ENCODE data around the gene INPP5A. TPM values are rescaled to one million over a fixed set of nuclear protein-coding genes. Genes with fewer than 3 reads are reported as not detected.

The INPP5A gene
- total RNA-seq, 1 experiment from 2014 or later, result 44.5 TPM

GRCh38 chr10:132777441-132777840 is 239.9 kb downstream of the INPP5A start:
- 0 out of 2 replicates have a peak, but pooled peaks cover 3% of the 10 kb centered on the region for H3K9me3 ChIP-seq
- DNase-seq, result no peak
- no peaks in the 10 kb centered on the region for H3K27me3 Mint-ChIP-seq (ENCODE audit: insufficient read depth, unreplicated experiment)
- no peaks in the 10 kb centered on the region for H3K9me3 Mint-ChIP-seq (ENCODE audit: unreplicated experiment)
- H3K36me3 Mint-ChIP-seq (ENCODE audit: insufficient read depth, unreplicated experiment), result peaks cover 6% of the 10 kb centered on the region
- H3K27me3 ChIP-seq (replicated peaks; ENCODE audit: control insufficient read depth, insufficient read depth, low read length), result no peaks in the 10 kb centered on the region
- intact Hi-C loops (cut with micrococcal nuclease; ENCODE audit: unreplicated experiment), result no loop called here
- no peaks in the 10 kb centered on the region for H3K4me1 ChIP-seq
- no peak overlapping the region for H3K4me3 ChIP-seq (ENCODE audit: low read depth, low read length)
- H3K4me1 Mint-ChIP-seq (ENCODE audit: low read depth, unreplicated experiment), result no peaks in the 10 kb centered on the region
- no peak overlapping the region for H3K4me3 Mint-ChIP-seq (ENCODE audit: unreplicated experiment)
- CTCF ChIA-PET, result no interaction called here
- H3K27ac Mint-ChIP-seq (ENCODE audit: unreplicated experiment), result no peak overlapping the region
- TF ChIP-seq, protein P1, sequence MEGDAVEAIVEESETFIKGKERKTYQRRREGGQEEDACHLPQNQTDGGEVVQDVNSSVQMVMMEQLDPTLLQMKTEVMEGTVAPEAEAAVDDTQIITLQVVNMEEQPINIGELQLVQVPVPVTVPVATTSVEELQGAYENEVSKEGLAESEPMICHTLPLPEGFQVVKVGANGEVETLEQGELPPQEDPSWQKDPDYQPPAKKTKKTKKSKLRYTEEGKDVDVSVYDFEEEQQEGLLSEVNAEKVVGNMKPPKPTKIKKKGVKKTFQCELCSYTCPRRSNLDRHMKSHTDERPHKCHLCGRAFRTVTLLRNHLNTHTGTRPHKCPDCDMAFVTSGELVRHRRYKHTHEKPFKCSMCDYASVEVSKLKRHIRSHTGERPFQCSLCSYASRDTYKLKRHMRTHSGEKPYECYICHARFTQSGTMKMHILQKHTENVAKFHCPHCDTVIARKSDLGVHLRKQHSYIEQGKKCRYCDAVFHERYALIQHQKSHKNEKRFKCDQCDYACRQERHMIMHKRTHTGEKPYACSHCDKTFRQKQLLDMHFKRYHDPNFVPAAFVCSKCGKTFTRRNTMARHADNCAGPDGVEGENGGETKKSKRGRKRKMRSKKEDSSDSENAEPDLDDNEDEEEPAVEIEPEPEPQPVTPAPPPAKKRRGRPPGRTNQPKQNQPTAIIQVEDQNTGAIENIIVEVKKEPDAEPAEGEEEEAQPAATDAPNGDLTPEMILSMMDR (IDR thresholded peaks at IDR 0.05; ENCODE audit: insufficient read depth in 1 of 2, low read depth in 1 of 2, low read length in 1 of 2, severe bottlenecking in 1 of 2, unreplicated experiment in 1 of 2), result no peak
- no peaks in the 10 kb centered on the region; the same call in 1 of the 2 replicates for H3K36me3 ChIP-seq (ENCODE audit: control insufficient read depth, insufficient read depth, low read length)
- no TSS peak for BruUV-seq (replicated peaks)
- POLR2A ChIA-PET, result no interaction called here

DNA sequence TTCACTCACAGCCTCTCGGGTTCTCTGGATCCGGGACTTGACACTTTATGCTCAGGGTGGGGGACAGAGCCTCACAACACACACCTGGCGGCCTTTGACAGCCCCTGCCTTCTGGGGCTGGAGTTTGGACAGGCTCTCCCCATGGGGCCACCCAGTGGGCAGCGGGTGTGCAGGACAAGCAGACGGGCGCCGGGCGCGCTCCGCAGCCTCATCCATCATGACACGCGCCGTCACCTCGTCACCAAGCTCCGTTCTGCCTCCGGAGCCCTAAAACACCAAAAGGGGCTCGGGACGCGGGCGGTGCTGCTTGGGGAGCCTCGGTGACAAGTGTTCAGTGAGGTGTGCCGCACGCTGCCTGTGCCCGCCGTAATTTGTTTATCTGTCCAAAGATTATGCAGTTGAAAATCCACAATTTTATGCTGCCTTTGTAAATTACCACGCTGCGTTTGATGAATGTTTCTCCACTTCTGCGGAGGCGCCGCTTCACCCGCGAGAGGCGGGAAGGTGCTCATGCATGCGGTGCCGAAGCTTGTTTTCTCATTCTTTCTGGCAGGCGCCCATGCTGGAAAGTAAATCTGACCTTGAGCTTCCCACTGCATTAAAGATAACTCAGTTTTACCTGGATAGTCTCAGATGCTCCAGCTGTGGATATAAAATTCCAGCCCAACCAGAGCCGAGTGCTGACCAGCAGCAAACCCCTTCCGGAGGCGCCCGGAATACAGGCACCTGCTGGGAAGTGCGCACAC is 242.1 kb downstream of the INPP5A start:
- Mint-ChIP-seq H3K4me1 (ENCODE audit: low read depth, unreplicated experiment) (no peaks in the 10 kb centered on the region), H3K36me3 (ENCODE audit: insufficient read depth, unreplicated experiment) (peaks cover 9% of the 10 kb centered on the region), H3K27me3 (ENCODE audit: insufficient read depth, unreplicated experiment) (no peaks in the 10 kb centered on the region), H3K9me3 (ENCODE audit: unreplicated experiment) (no peaks in the 10 kb centered on the region), H3K4me3 (ENCODE audit: unreplicated experiment) (no peak overlapping the region), H3K27ac (ENCODE audit: unreplicated experiment) (no peak overlapping the region)
- no peaks in the 10 kb centered on the region for H3K9me3 ChIP-seq
- H3K27me3 ChIP-seq (replicated peaks; ENCODE audit: control insufficient read depth, insufficient read depth, low read length), result no peaks in the 10 kb centered on the region
- CTCF ChIA-PET, result no interaction called here
- TF ChIP-seq, protein P1 (IDR thresholded peaks at IDR 0.05; ENCODE audit: insufficient read depth in 1 of 2, low read depth in 1 of 2, low read length in 1 of 2, severe bottlenecking in 1 of 2, unreplicated experiment in 1 of 2), result no peak
- intact Hi-C loops (cut with micrococcal nuclease; ENCODE audit: unreplicated experiment), result no loop called here
- POLR2A ChIA-PET, result no interaction called here
- no peak for DNase-seq
- H3K4me1 ChIP-seq, result no peaks in the 10 kb centered on the region
- BruUV-seq (replicated peaks), result no TSS peak
- H3K36me3 ChIP-seq (ENCODE audit: control insufficient read depth, insufficient read depth, low read length), result no peaks in the 10 kb centered on the region; the same call in 1 of the 2 replicates
- no peak overlapping the region for H3K4me3 ChIP-seq (ENCODE audit: low read depth, low read length)

GRCh38 chr10:132780356-132780755 is 242.8 kb downstream of the INPP5A start:
- Histone ChIP-seq H3K9me3 (no peaks in the 10 kb centered on the region), H3K36me3 (ENCODE audit: control insufficient read depth, insufficient read depth, low read length) (no peaks in the 10 kb centered on the region; the same call in 1 of the 2 replicates), H3K4me1 (no peaks in the 10 kb centered on the region), H3K4me3 (ENCODE audit: low read depth, low read length) (no peak overlapping the region), H3K27me3 (replicated peaks; ENCODE audit: control insufficient read depth, insufficient read depth, low read length) (no peaks in the 10 kb centered on the region)
- intact Hi-C loops (cut with micrococcal nuclease; ENCODE audit: unreplicated experiment), result no loop called here
- no peaks in the 10 kb centered on the region for H3K9me3 Mint-ChIP-seq (ENCODE audit: unreplicated experiment)
- ChIA-PET POLR2A (no interaction called here), CTCF (no interaction called here)
- DNase-seq, result no peak
- H3K27ac Mint-ChIP-seq (ENCODE audit: unreplicated experiment), result no peak overlapping the region
- no peaks in the 10 kb centered on the region for H3K27me3 Mint-ChIP-seq (ENCODE audit: insufficient read depth, unreplicated experiment)
- no peaks in the 10 kb centered on the region for H3K4me1 Mint-ChIP-seq (ENCODE audit: low read depth, unreplicated experiment)
- peaks cover 9% of the 10 kb centered on the region for H3K36me3 Mint-ChIP-seq (ENCODE audit: insufficient read depth, unreplicated experiment)
- BruUV-seq (replicated peaks), result no TSS peak
- H3K4me3 Mint-ChIP-seq (ENCODE audit: unreplicated experiment), result no peak overlapping the region
- TF ChIP-seq, protein P1 (IDR thresholded peaks at IDR 0.05; ENCODE audit: insufficient read depth in 1 of 2, low read depth in 1 of 2, low read length in 1 of 2, severe bottlenecking in 1 of 2, unreplicated experiment in 1 of 2), result no peak
